ENCODE measurements around the gene PAOX.
"Not testable (repeated sequence)": the region's sequence is repeated elsewhere in the genome, so short reads cannot be mapped to it uniquely, and the experiment has no call there.

The PAOX gene

GRCh38 chr10:133365461-133366129, 13.5 kb upstream of the PAOX start:
- peaks cover 22% of the 10 kb centered on the region; the same call in 1 of the 2 replicates for H3K36me3 ChIP-seq (ENCODE audit: insufficient read depth, low read length)

GRCh38 chr10:133366130-133366478, 13.0 kb upstream of the PAOX start:
- H3K4me3 ChIP-seq (ENCODE audit: low read length, poor library complexity, severe bottlenecking): no peak overlapping the region
- no peaks in the 10 kb centered on the region for H3K27me3 ChIP-seq (ENCODE audit: insufficient read depth, low read length, poor library complexity, severe bottlenecking)
- H3K79me2 ChIP-seq (ENCODE audit: insufficient read depth, low read length): peaks cover 5% of the 10 kb centered on the region; the same call in 1 of the 2 replicates
- H3K4me2 ChIP-seq (ENCODE audit: low read depth, low read length, poor library complexity, severe bottlenecking): no peak overlapping the region
- no peaks in the 10 kb centered on the region for H3K9me2 ChIP-seq (replicated peaks; ENCODE audit: low read depth, low read length)
- TF ChIP-seq EZH2phosphoT487 (IDR thresholded peaks at IDR 0.05; ENCODE audit: borderline replicate concordance): no peak
- no peak for TF ChIP-seq CTCF (conservative IDR thresholded peaks at IDR 0.05; ENCODE audit: low read length)
- no peaks in the 10 kb centered on the region for H4K20me1 ChIP-seq (ENCODE audit: insufficient read depth, low read length, poor library complexity, severe bottlenecking)
- peaks cover 22% of the 10 kb centered on the region; the same call in 1 of the 2 replicates for H3K36me3 ChIP-seq (ENCODE audit: insufficient read depth, low read length)
- peaks cover 3% of the 10 kb centered on the region; the same call in 1 of the 2 replicates for H3F3A ChIP-seq (ENCODE audit: low read depth)
- H2AFZ ChIP-seq (ENCODE audit: low read length): no peak overlapping the region
- H3K9ac ChIP-seq (ENCODE audit: low read depth, low read length, poor library complexity, severe bottlenecking): no peak overlapping the region
- peaks cover 5% of the 10 kb centered on the region for H3K4me1 ChIP-seq (ENCODE audit: insufficient read depth, low read length, poor library complexity, severe bottlenecking)
- H3K9me3 ChIP-seq (ENCODE audit: insufficient read depth, low read depth, low read length): no peaks in the 10 kb centered on the region

More at GRCh38 chr10:133365461-133366129, 13.5 kb upstream of the PAOX start:
- peaks cover 5% of the 10 kb centered on the region for H3K4me1 ChIP-seq (ENCODE audit: insufficient read depth, low read length, poor library complexity, severe bottlenecking)
- TF ChIP-seq CTCF (conservative IDR thresholded peaks at IDR 0.05; ENCODE audit: low read length) (no peak), EZH2phosphoT487 (IDR thresholded peaks at IDR 0.05; ENCODE audit: borderline replicate concordance) (no peak)
- peaks cover 3% of the 10 kb centered on the region; the same call in 1 of the 2 replicates for H3F3A ChIP-seq (ENCODE audit: low read depth)
- H3K4me3 ChIP-seq (ENCODE audit: low read length, poor library complexity, severe bottlenecking): no peak overlapping the region
- H3K9ac ChIP-seq (ENCODE audit: low read depth, low read length, poor library complexity, severe bottlenecking): no peak overlapping the region
- no peak overlapping the region for H2AFZ ChIP-seq (ENCODE audit: low read length)
- no peaks in the 10 kb centered on the region for H4K20me1 ChIP-seq (ENCODE audit: insufficient read depth, low read length, poor library complexity, severe bottlenecking)
- H3K79me2 ChIP-seq (ENCODE audit: insufficient read depth, low read length): peaks cover 3% of the 10 kb centered on the region; the same call in 1 of the 2 replicates
- H3K27me3 ChIP-seq (ENCODE audit: insufficient read depth, low read length, poor library complexity, severe bottlenecking): no peaks in the 10 kb centered on the region
- H3K9me3 ChIP-seq (ENCODE audit: insufficient read depth, low read depth, low read length): no peaks in the 10 kb centered on the region
- no peaks in the 10 kb centered on the region for H3K9me2 ChIP-seq (replicated peaks; ENCODE audit: low read depth, low read length)
- H3K4me2 ChIP-seq (ENCODE audit: low read depth, low read length, poor library complexity, severe bottlenecking): no peak overlapping the region

- no peak for TF ChIP-seq EZH2phosphoT487 (IDR thresholded peaks at IDR 0.05; ENCODE audit: borderline replicate concordance)
- no peak for TF ChIP-seq CTCF (conservative IDR thresholded peaks at IDR 0.05; ENCODE audit: low read length)
- H3K4me3 ChIP-seq (ENCODE audit: low read length, poor library complexity, severe bottlenecking): no peak overlapping the region
- H3K9me2 ChIP-seq (replicated peaks; ENCODE audit: low read depth, low read length): no peaks in the 10 kb centered on the region
- peaks cover 5% of the 10 kb centered on the region for H3K4me1 ChIP-seq (ENCODE audit: insufficient read depth, low read length, poor library complexity, severe bottlenecking)
- no peaks in the 10 kb centered on the region for H3K27me3 ChIP-seq (ENCODE audit: insufficient read depth, low read length, poor library complexity, severe bottlenecking)
- no peak overlapping the region for H3K4me2 ChIP-seq (ENCODE audit: low read depth, low read length, poor library complexity, severe bottlenecking)
- H3K79me2 ChIP-seq (ENCODE audit: insufficient read depth, low read length): peaks cover 10% of the 10 kb centered on the region; the same call in 1 of the 2 replicates
- peaks cover 3% of the 10 kb centered on the region; the same call in 1 of the 2 replicates for H3F3A ChIP-seq (ENCODE audit: low read depth)
- H3K36me3 ChIP-seq (ENCODE audit: insufficient read depth, low read length): peaks cover 22% of the 10 kb centered on the region; the same call in 1 of the 2 replicates
- H2AFZ ChIP-seq (ENCODE audit: low read length): no peak overlapping the region
- H3K9me3 ChIP-seq (ENCODE audit: insufficient read depth, low read depth, low read length): no peaks in the 10 kb centered on the region
- H4K20me1 ChIP-seq (ENCODE audit: insufficient read depth, low read length, poor library complexity, severe bottlenecking): no peaks in the 10 kb centered on the region
- no peak overlapping the region for H3K9ac ChIP-seq (ENCODE audit: low read depth, low read length, poor library complexity, severe bottlenecking)
Observed at GRCh38 chr10:133366751-133367150, 12.3 kb upstream of the PAOX start.

GRCh38 chr10:133367461-133367860, 11.6 kb upstream of the PAOX start:
- H3K4me1 ChIP-seq (ENCODE audit: insufficient read depth, low read length, poor library complexity, severe bottlenecking): peaks cover 10% of the 10 kb centered on the region
- H3K9ac ChIP-seq (ENCODE audit: low read depth, low read length, poor library complexity, severe bottlenecking); H3K4me2 ChIP-seq (ENCODE audit: low read depth, low read length, poor library complexity, severe bottlenecking); H2AFZ ChIP-seq (ENCODE audit: low read length); H4K20me1 ChIP-seq (ENCODE audit: insufficient read depth, low read length, poor library complexity, severe bottlenecking); H3K9me2 ChIP-seq (replicated peaks; ENCODE audit: low read depth, low read length); H3K9me3 ChIP-seq (ENCODE audit: insufficient read depth, low read depth, low read length); H3K27me3 ChIP-seq (ENCODE audit: insufficient read depth, low read length, poor library complexity, severe bottlenecking); H3K4me3 ChIP-seq (ENCODE audit: low read length, poor library complexity, severe bottlenecking); H3F3A ChIP-seq (ENCODE audit: low read depth): not testable (repeated sequence)
- H3K36me3 ChIP-seq (ENCODE audit: insufficient read depth, low read length): peaks cover 22% of the 10 kb centered on the region; the same call in 1 of the 2 replicates
- H3K79me2 ChIP-seq (ENCODE audit: insufficient read depth, low read length): peaks cover 17% of the 10 kb centered on the region

Measured in Loucy (cell line).